GM23338 (cell line): ENCODE results near the gene UTP11. TPM values are rescaled to one million over a fixed set of nuclear protein-coding genes. Genes with fewer than 3 reads are reported as not detected.

Experiments used
- ATAC-seq: fragments of 200-7000 bp; cut with Tn5 transposase; 3 replicates; pipeline ENCODE4 v1.9.1; 2020
- DNase-seq: peaks from one replicate; pipeline ENCODE4 v3.0.0-alpha.2; 2015; ENCODE audit warnings: low spot score
- H2AFZ ChIP-seq: fragments of 200-600 bp; sonication (generic); 2 replicates; pipeline ENCODE4 v1.8.0; 2016; ENCODE audit warnings: antibody characterized with exemption, mild to moderate bottlenecking, moderate library complexity
- H3F3A ChIP-seq: fragments of 200-600 bp; sonication (generic); replicated peaks from 2 replicates; pipeline ENCODE4 v1.8.0; 2017; ENCODE audit warnings: antibody characterized with exemption, mixed run types, low read depth
- H3K27ac ChIP-seq: fragments of 200-600 bp; sonication (generic); 2 replicates; pipeline ENCODE4 v1.6.1; 2016; ENCODE audit warnings: low read depth
- H3K27me3 ChIP-seq: fragments of 200-600 bp; sonication (generic); 2 replicates; pipeline ENCODE4 v1.8.0; 2016; ENCODE audit warnings: mild to moderate bottlenecking, mixed run types, moderate library complexity; ENCODE audit not compliant: insufficient read depth
- H3K36me3 ChIP-seq: fragments of 200-600 bp; sonication (generic); 2 replicates; pipeline ENCODE4 v1.8.0; 2016; ENCODE audit warnings: mild to moderate bottlenecking; ENCODE audit not compliant: insufficient read depth
- H3K4me1 ChIP-seq: fragments of 200-600 bp; sonication (generic); 2 replicates; pipeline ENCODE4 v1.8.0; 2016; ENCODE audit warnings: mild to moderate bottlenecking, moderate library complexity; ENCODE audit not compliant: insufficient read depth
- H3K4me2 ChIP-seq: fragments of 200-600 bp; sonication (generic); 2 replicates; pipeline ENCODE4 v1.7.1; 2017; ENCODE audit warnings: mixed run types
- H3K4me3 ChIP-seq: fragments of 200-600 bp; sonication (generic); 2 replicates; pipeline ENCODE4 v1.6.1; 2016; ENCODE audit warnings: mixed run types
- H3K79me2 ChIP-seq: fragments of 200-600 bp; sonication (generic); replicated peaks from 2 replicates; pipeline ENCODE4 v1.8.0; 2017; ENCODE audit warnings: mild to moderate bottlenecking; ENCODE audit not compliant: insufficient read depth
- H3K9me2 ChIP-seq: fragments of 200-600 bp; sonication (generic); 2 replicates; pipeline ENCODE4 v1.8.0; 2017; ENCODE audit not compliant: insufficient read depth
- H4K20me1 ChIP-seq: fragments of 200-600 bp; sonication (generic); replicated peaks from 2 replicates; pipeline ENCODE4 v1.8.0; 2017; ENCODE audit warnings: mild to moderate bottlenecking; ENCODE audit not compliant: insufficient read depth
- H3K27ac Mint-ChIP-seq: 2 replicates; pipeline ENCODE4 v1.8.0; 2020; ENCODE audit warnings: inconsistent platforms, mild to moderate bottlenecking, moderate library complexity, mixed read lengths
- H3K27me3 Mint-ChIP-seq: 3 replicates; pipeline ENCODE4 v1.8.0; 2022; ENCODE audit warnings: low read depth, mild to moderate bottlenecking, moderate library complexity, mixed read lengths, inconsistent platforms; ENCODE audit not compliant: insufficient read depth, poor library complexity
- H3K36me3 Mint-ChIP-seq: 3 replicates; pipeline ENCODE4 v1.8.0; 2021; ENCODE audit warnings: low read depth, mild to moderate bottlenecking, inconsistent platforms, moderate library complexity, mixed read lengths
- H3K4me1 Mint-ChIP-seq: 3 replicates; pipeline ENCODE4 v1.8.0; 2020; ENCODE audit warnings: mild to moderate bottlenecking, inconsistent platforms, mixed read lengths
- H3K4me3 Mint-ChIP-seq: 3 replicates; pipeline ENCODE4 v1.8.0; 2021; ENCODE audit warnings: moderate library complexity, mild to moderate bottlenecking, inconsistent platforms, mixed read lengths
- H3K9me3 Mint-ChIP-seq: 3 replicates; pipeline ENCODE4 v1.8.0; 2020; ENCODE audit warnings: moderate library complexity, mild to moderate bottlenecking, inconsistent platforms, mixed read lengths
- CREB1 ChIP-seq: fragments of 250-450 bp; sonication (Bioruptor Pico); IDR thresholded peaks from 2 replicates; pipeline ENCODE4 v1.5.0; 2020; ENCODE audit warnings: low read depth, mild to moderate bottlenecking, moderate library complexity
- EZH2 ChIP-seq: fragments of 200-600 bp; sonication (generic); IDR thresholded peaks from one replicate; pipeline ENCODE4 v1.8.0; 2017; ENCODE audit warnings: antibody characterized with exemption, mild to moderate bottlenecking, low read depth; ENCODE audit not compliant: unreplicated experiment
- EZH2phosphoT487 ChIP-seq: fragments of 200-600 bp; sonication (generic); IDR thresholded peaks from one replicate; pipeline ENCODE4 v1.8.1; 2018; ENCODE audit warnings: antibody characterized with exemption; ENCODE audit not compliant: unreplicated experiment
- JUNB ChIP-seq: IDR thresholded peaks from one replicate; pipeline ENCODE4 v1.6.1; 2016; ENCODE audit warnings: antibody characterized with exemption; ENCODE audit not compliant: unreplicated experiment
- NANOG ChIP-seq: IDR thresholded peaks from 2 replicates; pipeline ENCODE4 v1.6.1; 2016; ENCODE audit warnings: antibody characterized with exemption, borderline replicate concordance
- POLR2AphosphoS5 ChIP-seq: IDR thresholded peaks from 2 replicates; pipeline ENCODE4 v1.6.1; 2016; ENCODE audit warnings: antibody characterized with exemption, low read depth
- STAT1 ChIP-seq: IDR thresholded peaks from one replicate; pipeline ENCODE4 v1.6.1; 2016; ENCODE audit warnings: antibody characterized with exemption; ENCODE audit not compliant: unreplicated experiment
- ZNF114 ChIP-seq: fragments of 250-450 bp; sonication (Bioruptor Pico); IDR thresholded peaks from 2 replicates; pipeline ENCODE4 v1.5.0; 2020; ENCODE audit warnings: mild to moderate bottlenecking, moderate library complexity
- ZNF331 ChIP-seq: fragments of 250-450 bp; sonication (Bioruptor Pico); IDR thresholded peaks from 2 replicates; pipeline ENCODE4 v1.5.0; 2020; ENCODE audit warnings: low read depth, mild to moderate bottlenecking, moderate library complexity
- polyA plus RNA-seq: library from polyadenylated mRNA; unstranded; fragments of >200 nt; fragmentation: Nextera tagmentation; extraction: Ambion mirVana; gene quantifications from 2 replicates; pipeline ENCODE4 v1.2.1, GENCODE V29; 2016
- total RNA-seq: library from RNA; depleted of rRNA; stranded (reverse); fragments of >200 nt; shearing (Covaris generic); gene quantifications from 2 replicates; pipeline ENCODE4 v1.2.3, GENCODE V29; 2014
- TF ChIP-seq, protein P1 (sequence below): IDR thresholded peaks from one replicate; pipeline ENCODE4 v1.6.1; 2018; ENCODE audit warnings: antibody characterized with exemption; ENCODE audit not compliant: unreplicated experiment
- TF ChIP-seq, protein P2 (sequence below), 2 experiments: fragments of 200-600 bp in 1 of 2; sonication (generic) in 1 of 2; conservative IDR thresholded peaks; 2 replicates each; pipeline versions ENCODE4 v1.5.1 to v1.6.1; 2016 to 2017; ENCODE audit warnings: antibody characterized with exemption in 2 of 2, low read depth in 2 of 2, mild to moderate bottlenecking in 2 of 2, moderate library complexity in 1 of 2
- TF ChIP-seq, protein P3 (sequence below): IDR thresholded peaks from 2 replicates; pipeline ENCODE4 v1.6.1; 2016; ENCODE audit warnings: antibody characterized with exemption
- TF ChIP-seq, protein P4 (sequence below): fragments of 250-450 bp; sonication (Bioruptor Pico); IDR thresholded peaks from 2 replicates; pipeline ENCODE4 v1.5.0; 2020; ENCODE audit warnings: mild to moderate bottlenecking, moderate library complexity

UTP11 gene
- total and polyA plus RNA-seq, 2 experiments from 2014 or later = 67.8 to 105 TPM

DNA sequence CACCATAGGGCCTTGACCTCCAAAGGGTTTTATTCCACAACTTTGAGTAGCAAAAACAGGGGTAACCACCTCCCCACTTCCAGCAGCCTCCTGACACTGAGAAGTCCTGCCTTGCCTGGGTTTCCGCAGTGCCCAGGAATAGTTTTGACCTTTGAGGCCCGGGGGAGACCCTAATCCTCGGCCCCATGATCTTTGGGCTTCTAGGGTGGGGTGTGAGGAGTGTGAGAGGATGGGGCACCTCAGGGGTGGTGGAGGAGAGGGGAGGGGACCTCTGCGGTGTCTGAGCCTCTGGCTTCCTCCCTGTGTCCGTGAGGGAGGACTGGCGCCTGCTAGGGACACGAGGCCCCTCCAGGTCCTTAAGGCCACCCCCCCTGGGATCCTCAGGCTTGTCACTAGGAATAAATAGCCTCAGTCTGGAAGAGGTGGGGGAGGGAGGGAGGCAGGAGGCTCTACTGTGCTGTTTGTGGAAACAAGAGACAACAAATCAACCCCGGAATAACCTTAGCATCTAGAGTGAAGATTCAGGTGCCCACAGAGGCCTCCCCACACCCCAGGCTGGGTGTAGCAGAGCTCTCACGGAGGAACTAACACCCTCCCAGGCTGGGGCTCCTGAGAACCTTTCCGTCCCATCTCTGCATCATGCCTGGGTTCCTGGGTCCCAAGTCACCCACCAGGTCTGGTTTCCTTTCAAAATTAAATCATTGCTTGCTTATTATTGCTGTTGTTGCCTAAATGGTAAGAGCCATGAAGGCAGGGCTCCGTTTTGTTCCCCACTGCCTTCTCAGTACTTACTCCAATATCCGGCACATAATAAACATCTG lies 6.3 kb upstream of the UTP11 start:
- H3K27ac Mint-ChIP-seq = no peak overlapping the region
- peak overlapping the region; percentile 69; the same call in 1 of the 2 replicates for H2AFZ ChIP-seq

More for the DNA sequence above, 6.3 kb upstream of the UTP11 start:
- no peaks in the 10 kb centered on the region; the same call in 2 of the 3 replicates for H3K36me3 Mint-ChIP-seq
- H3K36me3 ChIP-seq = no peaks in the 10 kb centered on the region
- ATAC-seq (no peak), DNase-seq (no peak)
- H3K79me2 ChIP-seq = peaks cover 35% of the 10 kb centered on the region
- H3K4me1 Mint-ChIP-seq = peaks cover 43% of the 10 kb centered on the region
- no peaks in the 10 kb centered on the region for H3K9me3 Mint-ChIP-seq
- H3K27me3 Mint-ChIP-seq = peaks cover 23% of the 10 kb centered on the region
- H3K4me3 ChIP-seq = peak overlapping the region; percentile 58
- no peaks in the 10 kb centered on the region for H3K9me2 ChIP-seq
- 0 out of 2 replicates have a peak, but pooled peaks cover 7% of the 10 kb centered on the region for H4K20me1 ChIP-seq
- peaks cover 36% of the 10 kb centered on the region for H3K4me1 ChIP-seq
- peak overlapping the region; percentile 83 for H3K4me2 ChIP-seq
- peak overlapping the region; percentile 65 for H3K4me3 Mint-ChIP-seq
- H3K27me3 ChIP-seq = no peaks in the 10 kb centered on the region
- TF ChIP-seq POLR2AphosphoS5 = no peak
- no peak for TF ChIP-seq EZH2
- no peak for TF ChIP-seq CREB1
- TF ChIP-seq JUNB = no peak
- TF ChIP-seq, protein P1, sequence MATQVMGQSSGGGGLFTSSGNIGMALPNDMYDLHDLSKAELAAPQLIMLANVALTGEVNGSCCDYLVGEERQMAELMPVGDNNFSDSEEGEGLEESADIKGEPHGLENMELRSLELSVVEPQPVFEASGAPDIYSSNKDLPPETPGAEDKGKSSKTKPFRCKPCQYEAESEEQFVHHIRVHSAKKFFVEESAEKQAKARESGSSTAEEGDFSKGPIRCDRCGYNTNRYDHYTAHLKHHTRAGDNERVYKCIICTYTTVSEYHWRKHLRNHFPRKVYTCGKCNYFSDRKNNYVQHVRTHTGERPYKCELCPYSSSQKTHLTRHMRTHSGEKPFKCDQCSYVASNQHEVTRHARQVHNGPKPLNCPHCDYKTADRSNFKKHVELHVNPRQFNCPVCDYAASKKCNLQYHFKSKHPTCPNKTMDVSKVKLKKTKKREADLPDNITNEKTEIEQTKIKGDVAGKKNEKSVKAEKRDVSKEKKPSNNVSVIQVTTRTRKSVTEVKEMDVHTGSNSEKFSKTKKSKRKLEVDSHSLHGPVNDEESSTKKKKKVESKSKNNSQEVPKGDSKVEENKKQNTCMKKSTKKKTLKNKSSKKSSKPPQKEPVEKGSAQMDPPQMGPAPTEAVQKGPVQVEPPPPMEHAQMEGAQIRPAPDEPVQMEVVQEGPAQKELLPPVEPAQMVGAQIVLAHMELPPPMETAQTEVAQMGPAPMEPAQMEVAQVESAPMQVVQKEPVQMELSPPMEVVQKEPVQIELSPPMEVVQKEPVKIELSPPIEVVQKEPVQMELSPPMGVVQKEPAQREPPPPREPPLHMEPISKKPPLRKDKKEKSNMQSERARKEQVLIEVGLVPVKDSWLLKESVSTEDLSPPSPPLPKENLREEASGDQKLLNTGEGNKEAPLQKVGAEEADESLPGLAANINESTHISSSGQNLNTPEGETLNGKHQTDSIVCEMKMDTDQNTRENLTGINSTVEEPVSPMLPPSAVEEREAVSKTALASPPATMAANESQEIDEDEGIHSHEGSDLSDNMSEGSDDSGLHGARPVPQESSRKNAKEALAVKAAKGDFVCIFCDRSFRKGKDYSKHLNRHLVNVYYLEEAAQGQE = no peak
- TF ChIP-seq STAT1 = no peak
- TF ChIP-seq, protein P2, sequence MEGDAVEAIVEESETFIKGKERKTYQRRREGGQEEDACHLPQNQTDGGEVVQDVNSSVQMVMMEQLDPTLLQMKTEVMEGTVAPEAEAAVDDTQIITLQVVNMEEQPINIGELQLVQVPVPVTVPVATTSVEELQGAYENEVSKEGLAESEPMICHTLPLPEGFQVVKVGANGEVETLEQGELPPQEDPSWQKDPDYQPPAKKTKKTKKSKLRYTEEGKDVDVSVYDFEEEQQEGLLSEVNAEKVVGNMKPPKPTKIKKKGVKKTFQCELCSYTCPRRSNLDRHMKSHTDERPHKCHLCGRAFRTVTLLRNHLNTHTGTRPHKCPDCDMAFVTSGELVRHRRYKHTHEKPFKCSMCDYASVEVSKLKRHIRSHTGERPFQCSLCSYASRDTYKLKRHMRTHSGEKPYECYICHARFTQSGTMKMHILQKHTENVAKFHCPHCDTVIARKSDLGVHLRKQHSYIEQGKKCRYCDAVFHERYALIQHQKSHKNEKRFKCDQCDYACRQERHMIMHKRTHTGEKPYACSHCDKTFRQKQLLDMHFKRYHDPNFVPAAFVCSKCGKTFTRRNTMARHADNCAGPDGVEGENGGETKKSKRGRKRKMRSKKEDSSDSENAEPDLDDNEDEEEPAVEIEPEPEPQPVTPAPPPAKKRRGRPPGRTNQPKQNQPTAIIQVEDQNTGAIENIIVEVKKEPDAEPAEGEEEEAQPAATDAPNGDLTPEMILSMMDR (conservative IDR thresholded peaks at IDR 0.05; ENCODE audit: low read depth in 2 of 2) = no peak
- TF ChIP-seq EZH2phosphoT487 = no peak
- TF ChIP-seq ZNF114 (CRISPR knock-in tag) = no peak
- TF ChIP-seq, protein P3, sequence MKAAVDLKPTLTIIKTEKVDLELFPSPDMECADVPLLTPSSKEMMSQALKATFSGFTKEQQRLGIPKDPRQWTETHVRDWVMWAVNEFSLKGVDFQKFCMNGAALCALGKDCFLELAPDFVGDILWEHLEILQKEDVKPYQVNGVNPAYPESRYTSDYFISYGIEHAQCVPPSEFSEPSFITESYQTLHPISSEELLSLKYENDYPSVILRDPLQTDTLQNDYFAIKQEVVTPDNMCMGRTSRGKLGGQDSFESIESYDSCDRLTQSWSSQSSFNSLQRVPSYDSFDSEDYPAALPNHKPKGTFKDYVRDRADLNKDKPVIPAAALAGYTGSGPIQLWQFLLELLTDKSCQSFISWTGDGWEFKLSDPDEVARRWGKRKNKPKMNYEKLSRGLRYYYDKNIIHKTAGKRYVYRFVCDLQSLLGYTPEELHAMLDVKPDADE = no peak
- no peak for TF ChIP-seq ZNF331 (CRISPR knock-in tag)
- TF ChIP-seq NANOG = no peak
- TF ChIP-seq, protein P4, sequence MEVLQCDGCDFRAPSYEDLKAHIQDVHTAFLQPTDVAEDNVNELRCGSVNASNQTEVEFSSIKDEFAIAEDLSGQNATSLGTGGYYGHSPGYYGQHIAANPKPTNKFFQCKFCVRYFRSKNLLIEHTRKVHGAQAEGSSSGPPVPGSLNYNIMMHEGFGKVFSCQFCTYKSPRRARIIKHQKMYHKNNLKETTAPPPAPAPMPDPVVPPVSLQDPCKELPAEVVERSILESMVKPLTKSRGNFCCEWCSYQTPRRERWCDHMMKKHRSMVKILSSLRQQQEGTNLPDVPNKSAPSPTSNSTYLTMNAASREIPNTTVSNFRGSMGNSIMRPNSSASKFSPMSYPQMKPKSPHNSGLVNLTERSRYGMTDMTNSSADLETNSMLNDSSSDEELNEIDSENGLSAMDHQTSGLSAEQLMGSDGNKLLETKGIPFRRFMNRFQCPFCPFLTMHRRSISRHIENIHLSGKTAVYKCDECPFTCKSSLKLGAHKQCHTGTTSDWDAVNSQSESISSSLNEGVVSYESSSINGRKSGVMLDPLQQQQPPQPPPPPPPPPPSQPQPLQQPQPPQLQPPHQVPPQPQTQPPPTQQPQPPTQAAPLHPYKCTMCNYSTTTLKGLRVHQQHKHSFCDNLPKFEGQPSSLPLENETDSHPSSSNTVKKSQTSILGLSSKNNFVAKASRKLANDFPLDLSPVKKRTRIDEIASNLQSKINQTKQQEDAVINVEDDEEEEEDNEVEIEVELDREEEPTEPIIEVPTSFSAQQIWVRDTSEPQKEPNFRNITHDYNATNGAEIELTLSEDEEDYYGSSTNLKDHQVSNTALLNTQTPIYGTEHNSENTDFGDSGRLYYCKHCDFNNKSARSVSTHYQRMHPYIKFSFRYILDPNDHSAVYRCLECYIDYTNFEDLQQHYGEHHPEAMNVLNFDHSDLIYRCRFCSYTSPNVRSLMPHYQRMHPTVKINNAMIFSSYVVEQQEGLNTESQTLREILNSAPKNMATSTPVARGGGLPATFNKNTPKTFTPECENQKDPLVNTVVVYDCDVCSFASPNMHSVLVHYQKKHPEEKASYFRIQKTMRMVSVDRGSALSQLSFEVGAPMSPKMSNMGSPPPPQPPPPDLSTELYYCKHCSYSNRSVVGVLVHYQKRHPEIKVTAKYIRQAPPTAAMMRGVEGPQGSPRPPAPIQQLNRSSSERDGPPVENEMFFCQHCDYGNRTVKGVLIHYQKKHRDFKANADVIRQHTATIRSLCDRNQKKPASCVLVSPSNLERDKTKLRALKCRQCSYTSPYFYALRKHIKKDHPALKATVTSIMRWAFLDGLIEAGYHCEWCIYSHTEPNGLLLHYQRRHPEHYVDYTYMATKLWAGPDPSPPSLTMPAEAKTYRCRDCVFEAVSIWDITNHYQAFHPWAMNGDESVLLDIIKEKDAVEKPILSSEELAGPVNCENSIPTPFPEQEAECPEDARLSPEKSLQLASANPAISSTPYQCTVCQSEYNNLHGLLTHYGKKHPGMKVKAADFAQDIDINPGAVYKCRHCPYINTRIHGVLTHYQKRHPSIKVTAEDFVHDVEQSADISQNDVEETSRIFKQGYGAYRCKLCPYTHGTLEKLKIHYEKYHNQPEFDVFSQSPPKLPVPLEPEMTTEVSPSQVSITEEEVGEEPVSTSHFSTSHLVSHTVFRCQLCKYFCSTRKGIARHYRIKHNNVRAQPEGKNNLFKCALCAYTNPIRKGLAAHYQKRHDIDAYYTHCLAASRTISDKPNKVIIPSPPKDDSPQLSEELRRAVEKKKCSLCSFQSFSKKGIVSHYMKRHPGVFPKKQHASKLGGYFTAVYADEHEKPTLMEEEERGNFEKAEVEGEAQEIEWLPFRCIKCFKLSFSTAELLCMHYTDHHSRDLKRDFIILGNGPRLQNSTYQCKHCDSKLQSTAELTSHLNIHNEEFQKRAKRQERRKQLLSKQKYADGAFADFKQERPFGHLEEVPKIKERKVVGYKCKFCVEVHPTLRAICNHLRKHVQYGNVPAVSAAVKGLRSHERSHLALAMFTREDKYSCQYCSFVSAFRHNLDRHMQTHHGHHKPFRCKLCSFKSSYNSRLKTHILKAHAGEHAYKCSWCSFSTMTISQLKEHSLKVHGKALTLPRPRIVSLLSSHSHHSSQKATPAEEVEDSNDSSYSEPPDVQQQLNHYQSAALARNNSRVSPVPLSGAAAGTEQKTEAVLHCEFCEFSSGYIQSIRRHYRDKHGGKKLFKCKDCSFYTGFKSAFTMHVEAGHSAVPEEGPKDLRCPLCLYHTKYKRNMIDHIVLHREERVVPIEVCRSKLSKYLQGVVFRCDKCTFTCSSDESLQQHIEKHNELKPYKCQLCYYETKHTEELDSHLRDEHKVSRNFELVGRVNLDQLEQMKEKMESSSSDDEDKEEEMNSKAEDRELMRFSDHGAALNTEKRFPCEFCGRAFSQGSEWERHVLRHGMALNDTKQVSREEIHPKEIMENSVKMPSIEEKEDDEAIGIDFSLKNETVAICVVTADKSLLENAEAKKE (CRISPR knock-in tag) = no peak
- no peak overlapping the region for H3K27ac ChIP-seq
- peaks cover 12% of the 10 kb centered on the region; the same call in 1 of the 2 replicates for H3F3A ChIP-seq
